CD4-positive, alpha-beta T cell (primary cell): Measurements from ENCODE around the gene CISD2. TPM values are rescaled to one million over a fixed set of nuclear protein-coding genes. Genes with fewer than 3 reads are reported as not detected.
"Not testable (repeated sequence)": the region's sequence is repeated elsewhere in the genome, so short reads cannot be mapped to it uniquely, and the experiment has no call there.

ENCODE experiments used
- ATAC-seq: fragments of 200-7000 bp; cut with Tn5 transposase; one replicate; pipeline ENCODE4 v1.10.0; 2022; ENCODE audit warnings: mild to moderate bottlenecking; ENCODE audit not compliant: poor library complexity
- CTCF ChIA-PET: fragments of 350-600 bp; sonication (Branson Sonifier 250); formaldehyde crosslinking; loops from one replicate; lab custom pipeline; 2021; ENCODE audit warnings: antibody characterized with exemption, inconsistent platforms; lab: Charles Lee
- POLR2A ChIA-PET: fragments of 350-600 bp; sonication (Branson Sonifier 250); formaldehyde crosslinking; loops from one replicate; lab custom pipeline; 2021; ENCODE audit warnings: antibody characterized with exemption, inconsistent platforms; lab: Charles Lee
- DNase-seq, 14 experiments: peaks; one replicate each; pipeline ENCODE4 v3.0.0-alpha.2; 2013 to 2020; ENCODE audit warnings: mixed read lengths in 2 of 14
- H3K27ac ChIP-seq, 2 donors: one replicate each; pipeline versions ENCODE4 v1.5.1 to v1.7.0; 2013; ENCODE audit warnings: low read length in 2 of 2, low read depth in 1 of 2, mild to moderate bottlenecking in 1 of 2
- H3K27me3 ChIP-seq, 2 experiments: 1 replicate in 1 of 2; 2 replicates in 1 of 2; pipeline versions ENCODE4 v1.6.1 to v1.7.0; 2013; ENCODE audit warnings: low read length in 2 of 2, control low read depth in 1 of 2, mild to moderate bottlenecking in 1 of 2, moderate library complexity in 1 of 2; ENCODE audit not compliant: insufficient read depth in 2 of 2, control insufficient read depth in 1 of 2
- H3K36me3 ChIP-seq: one replicate; pipeline ENCODE4 v1.6.1; 2013; ENCODE audit warnings: low read length, control low read depth; ENCODE audit not compliant: insufficient read depth
- H3K4me1 ChIP-seq: one replicate; pipeline ENCODE4 v1.6.1; 2013; ENCODE audit warnings: low read length, control low read depth; ENCODE audit not compliant: insufficient read depth
- H3K4me3 ChIP-seq: one replicate; pipeline ENCODE4 v1.5.1; 2013; ENCODE audit warnings: mild to moderate bottlenecking, low read length, moderate library complexity
- H3K9me3 ChIP-seq, 2 experiments: 1 replicate in 1 of 2; 2 replicates in 1 of 2; pipeline versions ENCODE4 v1.6.1 to v1.7.0; 2013; ENCODE audit warnings: low read length in 2 of 2, mild to moderate bottlenecking in 2 of 2, control low read depth in 1 of 2, moderate library complexity in 1 of 2; ENCODE audit not compliant: control insufficient read depth in 1 of 2, insufficient read depth in 1 of 2
- H3K27ac Mint-ChIP-seq: one replicate; pipeline ENCODE4 v1.8.0; 2020; ENCODE audit warnings: mixed read lengths
- H3K27me3 Mint-ChIP-seq: one replicate; pipeline ENCODE4 v1.8.0; 2021; ENCODE audit warnings: mixed read lengths
- H3K36me3 Mint-ChIP-seq: one replicate; pipeline ENCODE4 v1.8.0; 2021; ENCODE audit warnings: low read depth, mixed read lengths
- H3K4me1 Mint-ChIP-seq: one replicate; pipeline ENCODE4 v1.8.0; 2021; ENCODE audit warnings: low read depth, mixed read lengths
- H3K4me3 Mint-ChIP-seq: one replicate; pipeline ENCODE4 v1.8.0; 2020; ENCODE audit warnings: mild to moderate bottlenecking, mixed read lengths
- H3K9me3 Mint-ChIP-seq: one replicate; pipeline ENCODE4 v1.8.0; 2020; ENCODE audit warnings: mixed read lengths
- CTCF ChIP-seq: fragments of 200-600 bp; IDR thresholded peaks from one replicate; pipeline ENCODE4 v1.8.0; 2022; ENCODE audit warnings: antibody characterized with exemption, mild to moderate bottlenecking
- intact Hi-C, 2 experiments: fragments of 100-400 bp; cut with DNase I in 1 of 2; cut with micrococcal nuclease in 1 of 2; formaldehyde crosslinking; loops; one replicate each; pipeline versions ENCODE4 v1.15.1 to v1.9.0; 2023 to 2025; cut with DNase I, micrococcal nuclease
- total RNA-seq, 174 experiments: library from RNA in 2 of 174; stranded (reverse) in 2 of 174; gene quantifications; one replicate each; pipeline ENCODE4 v1.2.3 and lab custom pipeline; 2021 to 2026

The CISD2 gene
- total RNA-seq, 2 experiments from 2014 or later = 12.8 to 13.7 TPM

- no peak for TF ChIP-seq CTCF
- Mint-ChIP-seq H3K4me3 (peak overlapping the region; percentile 87), H3K27ac (peak overlapping the region; percentile 98), H3K36me3 (peaks cover 27% of the 10 kb centered on the region), H3K27me3 (no peaks in the 10 kb centered on the region), H3K9me3 (no peaks in the 10 kb centered on the region), H3K4me1 (peaks cover 74% of the 10 kb centered on the region)
- DNase-seq (peak in 1 of 14 experiments; percentile 15), ATAC-seq (no peak)
- Histone ChIP-seq H3K4me1 (peaks cover 21% of the 10 kb centered on the region), H3K27ac (peak overlapping the region; percentile 94 to 96), H3K9me3 (no peaks in the 10 kb centered on the region), H3K27me3 (no peaks in the 10 kb centered on the region), H3K36me3 (peaks cover 7% of the 10 kb centered on the region), H3K4me3 (peak overlapping the region; percentile 70)
- intact Hi-C loops = loop anchor here (1.0 to 10.0 kb wide), 6 partner anchors 41 to 422 kb away; partner anchors contain the start of genes MANBA (in 2 of the 2), BDH2 (in 1 of the 2) and SLC9B1 (in 1 of the 2)
- CTCF ChIA-PET = interaction anchor here (0.9 to 2.3 kb wide), 2 partner anchors 42 to 230 kb away, joined by 3 to 27 read pairs; partner anchors contain the start of genes BDH2 and UBE2D3
- POLR2A ChIA-PET = interaction anchor here (0.6 to 5.4 kb wide), 29 partner anchors 12 to 1523 kb away, joined by 3 to 419 read pairs (median 5); partner anchors contain the start of genes MANBA, NFKB1, PPP3CA and SLC39A8
These were observed 891 bp downstream of the CISD2 start for GRCh38 chr4:102869569-102870197.

GRCh38 chr4:102871772-102872171 lies 3.0 kb downstream of the CISD2 start:
- H3K27me3 Mint-ChIP-seq = no peaks in the 10 kb centered on the region
- intact Hi-C loops = loop anchor here in 1 of 2 experiments (5.0 kb wide), 2 partner anchors 146 to 424 kb away; partner anchors contain the start of gene SLC9B1
- DNase-seq (no peak), ATAC-seq (no peak)
- H3K27ac Mint-ChIP-seq = peak overlapping the region; percentile 6
- Histone ChIP-seq H3K9me3 (no peaks in the 10 kb centered on the region), H3K4me3 (no peak overlapping the region), H3K36me3 (peaks cover 21% of the 10 kb centered on the region), H3K27ac (no peak overlapping the region), H3K27me3 (no peaks in the 10 kb centered on the region), H3K4me1 (peaks cover 18% of the 10 kb centered on the region)
- no peaks in the 10 kb centered on the region for H3K9me3 Mint-ChIP-seq
- ChIA-PET POLR2A (interaction anchor here (0.8 to 4.3 kb wide), 2 partner anchors 45 to 74 kb away, joined by 3 to 36 read pairs; partner anchors contain the start of gene UBE2D3), CTCF (interaction anchor here (0.5 kb wide), 1 partner anchor 327 kb away, joined by 3 read pairs; no protein-coding TSS in a partner anchor)
- H3K4me3 Mint-ChIP-seq = no peak overlapping the region
- TF ChIP-seq CTCF = no peak
- peaks cover 45% of the 10 kb centered on the region for H3K36me3 Mint-ChIP-seq
- H3K4me1 Mint-ChIP-seq = peaks cover 65% of the 10 kb centered on the region

- H3K27ac Mint-ChIP-seq, CTCF ChIA-PET, H3K27me3 ChIP-seq, intact Hi-C loops, H3K27me3 Mint-ChIP-seq, H3K4me1 ChIP-seq, H3K9me3 Mint-ChIP-seq, DNase-seq, H3K27ac ChIP-seq, H3K9me3 ChIP-seq, H3K4me3 ChIP-seq, ATAC-seq, H3K4me3 Mint-ChIP-seq: not testable (repeated sequence)
- Mint-ChIP-seq H3K4me1 (peaks cover 20% of the 10 kb centered on the region), H3K36me3 (peaks cover 54% of the 10 kb centered on the region)
- POLR2A ChIA-PET = interaction anchor here (1.9 kb wide), 1 partner anchor 50 kb away, joined by 5 read pairs; the partner anchor contains the start of gene UBE2D3
- peaks cover 21% of the 10 kb centered on the region for H3K36me3 ChIP-seq
These were observed 8.8 kb downstream of the CISD2 start for GRCh38 chr4:102877477-102878106.

- H3K27me3 Mint-ChIP-seq, H3K27me3 ChIP-seq, H3K4me3 ChIP-seq, ATAC-seq, H3K4me3 Mint-ChIP-seq, H3K27ac Mint-ChIP-seq, H3K9me3 ChIP-seq, H3K27ac ChIP-seq, H3K4me1 ChIP-seq, intact Hi-C loops, H3K9me3 Mint-ChIP-seq, POLR2A ChIA-PET, CTCF ChIA-PET: not testable (repeated sequence)
- H3K36me3 ChIP-seq = peaks cover 18% of the 10 kb centered on the region
- Mint-ChIP-seq H3K4me1 (peaks cover 20% of the 10 kb centered on the region), H3K36me3 (peaks cover 51% of the 10 kb centered on the region)
- DNase-seq = peak in 2 of 14 experiments; percentile 13 to 33
These were observed 9.6 kb downstream of the CISD2 start for GRCh38 chr4:102878349-102878748.
